H1 (cell line): ENCODE results near the gene ACTR8.

ENCODE experiments used
- CTCF ChIP-seq, 3 experiments: IDR thresholded peaks; 1 replicate in 2 of 3; 2 replicates in 1 of 3; pipeline versions ENCODE4 v1.5.1 to v1.6.1; 2011; ENCODE audit warnings: low read length in 3 of 3, mild to moderate bottlenecking in 3 of 3, inconsistent platforms in 2 of 3, low read depth in 1 of 3, moderate library complexity in 1 of 3; ENCODE audit not compliant: insufficient read depth in 1 of 3; ENCODE audit errors: control extremely low read depth in 1 of 3
- POLR2A ChIP-seq, 2 experiments: IDR thresholded peaks; 1 replicate in 1 of 2; 2 replicates in 1 of 2; pipeline ENCODE4 v1.6.1; 2011; ENCODE audit warnings: low read depth in 2 of 2, low read length in 2 of 2, mild to moderate bottlenecking in 2 of 2; ENCODE audit errors: control extremely low read depth in 1 of 2

DNA sequence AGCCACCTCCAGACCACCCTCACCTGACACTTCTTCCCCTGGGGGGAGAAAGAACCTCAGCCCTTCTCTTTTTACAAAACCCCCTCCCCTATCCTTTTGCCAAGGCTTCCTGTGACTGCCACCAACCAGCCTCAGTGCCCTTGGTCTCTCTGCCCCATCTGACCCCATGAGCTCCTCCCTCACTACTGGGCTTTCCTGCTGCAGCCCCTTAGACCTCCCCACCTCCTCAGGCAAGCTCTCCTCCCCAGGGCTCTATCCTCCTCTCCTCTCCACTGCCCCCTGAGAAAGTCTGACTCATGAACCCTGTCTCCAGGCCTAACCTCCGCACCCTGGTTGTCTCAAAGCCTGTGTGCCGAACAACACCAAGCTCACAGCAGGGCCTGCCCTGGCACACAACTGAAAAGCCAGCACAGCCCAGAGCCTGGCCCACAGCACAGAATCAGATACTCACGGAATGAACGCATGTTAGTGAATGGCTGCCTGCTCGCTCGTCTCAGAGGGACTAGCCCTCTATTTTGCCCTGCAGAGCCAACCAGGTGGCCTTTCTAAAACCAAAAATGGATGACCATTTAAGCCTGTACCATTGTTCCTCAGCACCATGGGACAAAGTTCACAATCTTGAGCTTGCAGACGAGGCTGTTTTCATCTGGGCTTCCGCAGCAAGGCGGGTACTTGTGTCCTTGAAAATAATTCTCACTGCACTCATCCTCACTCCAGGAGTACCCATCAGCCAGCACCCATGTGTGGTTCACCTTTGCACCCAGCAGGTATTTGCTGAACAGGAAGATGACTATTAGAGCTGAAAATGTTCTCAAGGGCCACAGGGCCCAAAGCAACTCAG is 37.5 kb downstream of the ACTR8 start:
- TF ChIP-seq POLR2A (IDR thresholded peaks at IDR 0.05; ENCODE audit: control extremely low read depth in 1 of 2, low read depth in 2 of 2, low read length in 2 of 2) = no peak
- no peak for TF ChIP-seq CTCF (IDR thresholded peaks at IDR 0.05; ENCODE audit: control extremely low read depth in 1 of 3, insufficient read depth in 1 of 3, low read depth in 1 of 3, low read length in 3 of 3)
